Esophagus squamous epithelium (tissue), 4 donors: ENCODE data around the gene RBM25.

Experiments used
- CTCF ChIP-seq, 6 experiments: fragments of 450-650 bp in 4 of 6; fragments of 200-600 bp in 2 of 6; sonication (generic) in 2 of 6; IDR thresholded peaks; one replicate each; pipeline ENCODE4 v1.5.1; 2016 to 2019; ENCODE audit warnings: antibody characterized with exemption in 6 of 6, mild to moderate bottlenecking in 4 of 6, moderate library complexity in 4 of 6
- POLR2A ChIP-seq, 4 donors: fragments of 450-650 bp; IDR thresholded peaks; one replicate each; pipeline ENCODE4 v1.6.1; 2017; ENCODE audit warnings: antibody characterized with exemption in 4 of 4, mild to moderate bottlenecking in 4 of 4, moderate library complexity in 3 of 4

GRCh38 chr14:73168691-73169090 is 110.4 kb downstream of the RBM25 start:
- TF ChIP-seq CTCF (IDR thresholded peaks at IDR 0.05): no peak
- no peak for TF ChIP-seq POLR2A (IDR thresholded peaks at IDR 0.05)
